COR-L47 (cell line): ENCODE data around the gene PAPOLB.
"Not testable (repeated sequence)": the region's sequence is repeated elsewhere in the genome, so short reads cannot be mapped to it uniquely, and the experiment has no call there.

Source experiments
- DNase-seq: peaks from one replicate; lab custom pipeline; 2025; lab: John Stamatoyannopoulos, UW

PAPOLB gene

GRCh38 chr7:4861673-4862072 is at the start of gene PAPOLB:
Gene PAPOLB, minus strand, starts transcription at chr7:4862030. Its CDS starts 220 bp downstream, at chr7:4861810.
- no peak for DNase-seq

GRCh38 chr7:4911111-4911828 is 49.4 kb upstream of the PAPOLB start:
- no peak for DNase-seq

DNA sequence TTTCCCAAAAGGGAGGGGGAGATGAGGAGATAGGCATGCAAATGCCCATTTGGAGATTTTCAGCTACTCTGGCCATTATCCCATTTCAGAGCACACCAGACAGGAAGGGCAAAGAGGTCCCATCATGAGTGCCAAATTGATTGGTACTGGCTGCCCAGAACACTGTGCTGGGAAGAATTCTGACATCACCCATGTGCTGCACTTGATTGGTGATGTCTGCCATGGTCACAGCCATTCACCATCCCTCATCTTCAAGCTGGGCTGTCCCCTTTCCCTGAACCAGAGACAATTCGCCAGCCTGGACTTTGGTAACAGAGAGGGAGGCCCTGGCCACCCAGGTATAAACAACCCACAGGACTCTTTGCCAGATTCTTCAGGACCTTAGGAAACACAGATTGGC is 44.9 kb upstream of the PAPOLB start:
- no peak for DNase-seq

GRCh38 chr7:4905171-4905570 is 43.3 kb upstream of the PAPOLB start:
- no peak for DNase-seq

GRCh38 chr7:4904346-4904745 is 42.5 kb upstream of the PAPOLB start:
- no peak for DNase-seq

DNA sequence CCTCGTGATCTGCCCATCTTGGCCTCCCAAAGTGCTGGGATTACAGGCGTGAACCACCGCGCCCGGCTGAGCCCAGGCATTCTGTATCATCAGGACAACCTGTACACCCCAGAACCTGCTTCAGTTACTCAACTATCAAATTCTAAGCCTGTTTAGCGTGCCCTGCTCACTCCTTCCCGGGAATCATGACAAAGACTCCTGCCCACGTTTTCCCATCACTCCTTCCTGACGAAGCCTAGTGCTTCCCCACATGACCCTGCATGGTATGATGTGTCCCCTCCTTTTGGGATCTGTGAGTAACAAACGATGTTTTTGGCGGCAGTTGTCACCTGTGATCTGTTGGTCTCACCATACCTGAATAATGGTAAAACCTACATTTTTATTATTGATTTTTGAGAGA is 33.9 kb upstream of the PAPOLB start:
- no peak for DNase-seq

- DNase-seq = no peak
Measured at GRCh38 chr7:4894482-4894881, 32.7 kb upstream of the PAPOLB start.

GRCh38 chr7:4893929-4894475 is 32.2 kb upstream of the PAPOLB start:
- no peak for DNase-seq

DNA sequence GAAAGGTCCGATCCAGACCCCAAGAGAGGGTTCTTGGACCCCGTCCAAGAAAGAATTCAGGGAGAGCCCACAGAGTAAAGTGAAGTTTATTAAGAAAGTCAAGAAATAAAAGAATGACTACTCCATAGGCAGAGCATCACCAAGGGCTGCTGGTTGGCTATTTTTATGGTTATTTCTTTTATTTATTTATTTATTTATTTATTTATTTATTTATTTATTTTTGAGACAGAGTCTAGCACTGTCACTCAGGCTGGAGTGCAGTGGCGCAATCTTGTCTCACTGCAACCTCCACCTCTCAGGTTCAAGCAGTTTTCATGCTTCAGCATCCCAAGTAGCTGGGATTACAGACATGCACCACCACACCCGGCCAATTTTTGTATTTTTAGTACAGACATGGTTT is 31.4 kb upstream of the PAPOLB start:
- DNase-seq = not testable (repeated sequence)

DNA sequence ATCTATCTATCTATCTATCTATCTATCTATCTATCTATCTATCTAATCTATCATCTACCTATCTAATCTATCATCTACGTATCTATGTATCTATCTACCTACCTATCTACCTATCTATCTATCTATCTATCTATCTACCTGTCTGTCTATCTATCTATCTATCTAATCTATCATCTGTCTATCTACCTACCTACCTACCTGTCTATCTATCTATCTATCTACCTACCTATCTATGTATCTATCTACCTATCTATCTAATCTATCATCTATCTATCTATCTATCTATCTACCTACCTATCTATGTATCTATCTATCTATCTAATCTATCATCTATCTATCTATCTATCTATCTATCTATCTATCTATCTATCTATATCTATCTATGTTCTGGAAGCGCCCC is 29.7 kb upstream of the PAPOLB start:
- not testable (repeated sequence) for DNase-seq

DNA sequence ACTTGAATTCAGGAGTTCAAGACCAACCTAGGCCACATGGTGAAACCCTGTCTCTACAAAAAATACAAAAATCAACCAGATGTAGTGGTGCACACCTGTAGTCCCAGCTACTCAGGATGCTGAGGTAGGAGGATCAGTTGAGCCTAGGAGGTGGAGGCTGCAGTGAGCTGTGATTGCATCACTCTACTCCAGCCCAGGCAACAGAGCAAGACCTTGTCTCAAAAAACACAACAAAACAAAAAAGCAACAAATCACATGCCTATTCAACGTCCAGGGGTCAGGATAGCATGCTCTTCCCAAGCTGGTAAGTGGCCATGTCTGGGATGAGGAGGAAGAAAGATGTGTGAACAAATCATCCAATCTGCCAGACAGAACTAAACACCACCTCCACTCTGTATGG is 27.9 kb upstream of the PAPOLB start:
- no peak for DNase-seq

DNA sequence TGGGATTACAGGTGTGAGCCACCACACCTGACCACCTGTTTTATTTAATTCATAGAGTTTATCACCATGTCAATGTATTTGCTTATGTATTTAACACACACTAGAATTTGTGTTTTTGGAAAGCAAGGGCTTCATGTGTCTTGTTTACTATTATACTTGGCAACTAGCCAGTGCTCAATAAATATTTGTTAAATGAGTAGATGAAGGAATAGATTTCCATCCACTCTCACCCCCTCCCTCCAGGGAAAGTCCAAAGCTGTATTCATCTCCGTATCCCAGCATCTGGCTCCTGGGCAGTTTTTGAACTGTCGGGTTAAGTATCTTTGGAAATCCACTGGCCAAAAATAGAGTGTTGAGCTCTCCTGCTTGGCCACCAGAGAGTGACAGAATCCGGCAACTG is 26.3 kb upstream of the PAPOLB start:
- peak; percentile 44 for DNase-seq

- no peak for DNase-seq
Measured at GRCh38 chr7:4886671-4887070, 24.8 kb upstream of the PAPOLB start.

DNA sequence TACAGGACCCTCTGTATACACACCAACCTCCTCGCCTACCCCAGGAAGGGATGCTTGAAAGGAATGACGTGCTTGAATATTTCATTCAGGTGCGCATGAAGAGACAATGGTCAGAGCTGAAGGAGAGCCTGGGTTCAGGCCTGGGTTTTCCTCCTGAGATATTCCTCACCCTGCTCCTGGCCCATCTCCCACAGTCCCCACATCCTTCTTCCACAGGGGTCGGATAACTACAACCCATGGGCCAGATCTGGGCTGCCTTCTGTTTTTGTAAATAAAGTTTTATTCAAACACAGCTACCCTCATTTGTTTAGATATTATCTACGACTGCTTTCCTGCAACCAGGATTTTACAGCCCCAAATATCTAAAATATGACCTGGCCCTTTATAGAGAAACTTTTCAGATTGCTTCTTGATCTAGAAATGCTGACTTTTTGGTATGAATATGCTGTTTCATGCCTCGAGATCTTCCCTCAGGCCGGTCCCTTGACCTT is 23.5 kb upstream of the PAPOLB start:
- no peak for DNase-seq

- no peak for DNase-seq
Measured at GRCh38 chr7:4884164-4884563, 22.3 kb upstream of the PAPOLB start.

DNA sequence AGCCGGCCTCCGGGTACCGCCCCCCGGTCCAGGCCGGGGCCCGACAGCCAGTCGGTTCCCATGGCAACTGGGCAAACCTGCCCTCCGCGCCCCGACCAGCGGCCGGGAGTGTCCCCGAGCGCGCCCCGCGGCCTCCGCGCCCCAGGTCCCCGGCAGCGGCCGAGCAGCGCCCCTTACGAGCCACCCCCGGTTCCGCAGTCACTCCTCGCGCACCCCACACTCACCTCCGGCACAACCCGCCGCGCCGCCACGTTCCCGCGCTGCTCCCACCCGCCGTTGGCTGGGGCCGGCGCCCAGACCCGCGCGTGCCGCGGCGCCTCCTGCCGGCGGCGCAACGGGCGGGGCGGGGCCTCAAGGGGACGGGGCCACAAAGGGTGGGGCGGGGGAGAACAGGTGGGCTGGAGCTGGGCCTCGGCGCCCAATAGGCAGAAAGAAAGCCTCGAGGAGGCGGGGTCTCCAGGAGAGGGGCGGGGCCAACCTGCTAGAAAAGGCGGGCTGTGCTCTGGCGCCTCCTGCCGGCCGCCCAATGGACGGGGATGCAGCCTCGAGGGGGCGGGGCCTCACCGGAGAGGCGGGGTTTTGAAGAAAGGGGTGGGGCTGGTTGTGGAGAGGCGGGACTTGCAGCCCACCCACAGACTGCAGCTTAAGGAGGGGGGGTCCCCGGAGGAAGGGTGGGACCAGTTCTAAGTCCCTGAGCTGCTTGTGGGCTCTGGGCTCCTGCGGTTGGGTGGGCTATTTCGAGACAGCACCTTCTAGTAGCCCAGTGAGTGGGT is 21.7 kb upstream of the PAPOLB start, which contains the start of gene RADIL:
RADIL (minus strand) TSS at position 345 of the 773 bp plus-strand sequence. CDS start 5,577 bp downstream, outside the sequence.
- DNase-seq = peak; percentile 79

DNA sequence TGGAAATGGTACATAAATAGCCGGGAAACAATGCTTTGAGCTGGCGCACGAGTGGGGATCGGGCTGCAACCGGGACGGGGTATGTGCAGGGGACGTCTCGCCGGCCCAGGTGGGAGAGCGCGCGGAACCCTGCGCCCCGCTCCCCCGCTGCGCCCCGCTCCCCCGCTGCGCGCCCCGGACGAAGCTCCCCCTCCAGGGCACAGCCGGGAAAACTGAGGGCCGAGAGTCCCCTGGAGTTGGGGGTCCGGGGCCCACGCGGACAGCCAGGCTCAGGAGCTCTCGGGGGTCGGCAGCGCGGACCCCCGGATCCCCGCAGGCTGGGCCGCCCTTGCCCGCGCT is 21.2 kb upstream of the PAPOLB start:
- no peak for DNase-seq

DNA sequence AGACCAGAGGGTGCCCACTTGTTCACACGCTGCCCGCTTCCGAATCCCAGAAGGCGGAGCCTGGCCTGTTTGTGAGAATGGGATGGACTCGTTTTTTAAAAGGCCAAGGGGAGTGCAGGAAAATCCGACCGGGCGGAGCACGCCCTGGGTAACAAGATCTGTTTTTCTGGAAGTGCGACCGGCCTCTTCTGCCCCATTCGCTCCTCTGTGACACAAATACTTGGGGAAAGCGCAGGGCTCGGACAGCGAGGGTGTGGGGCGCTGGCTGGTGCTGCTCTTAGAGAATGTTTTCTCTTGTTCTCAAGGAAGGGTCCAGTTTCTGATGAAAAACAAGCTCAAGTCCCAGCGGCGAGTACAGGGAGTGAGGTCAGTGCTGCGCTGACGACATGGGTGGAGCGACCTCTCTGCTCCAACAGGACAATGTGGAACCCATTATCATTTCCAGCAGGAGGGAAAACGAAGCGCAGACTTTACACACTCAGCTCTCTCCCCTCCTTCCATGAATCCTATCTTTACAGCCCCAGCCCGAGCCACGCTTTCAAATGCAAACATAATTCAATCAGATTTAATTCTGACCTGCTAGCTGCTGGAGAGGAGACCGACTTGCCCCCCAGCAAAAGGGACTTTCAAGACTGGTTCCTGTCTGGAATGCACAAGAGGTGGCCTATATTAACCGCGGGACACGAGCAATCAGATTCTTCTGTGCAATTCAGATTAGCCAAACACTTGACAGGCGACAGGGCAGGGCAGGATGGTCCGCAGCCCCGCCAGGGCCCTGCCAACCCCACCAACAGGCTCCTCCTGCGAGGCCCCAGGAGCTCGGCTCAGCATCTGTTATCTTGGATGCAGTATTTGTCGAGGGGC is 20.6 kb upstream of the PAPOLB start:
- DNase-seq = no peak

GRCh38 chr7:4880218-4880617 is 18.4 kb upstream of the PAPOLB start:
- DNase-seq = no peak

GRCh38 chr7:4879396-4880081 is 17.7 kb upstream of the PAPOLB start:
- DNase-seq = no peak
